Measurements from ENCODE around the gene CNTN5.
"Not testable (repeated sequence)": the region's sequence is repeated elsewhere in the genome, so short reads cannot be mapped to it uniquely, and the experiment has no call there.

CNTN5 gene

DNA sequence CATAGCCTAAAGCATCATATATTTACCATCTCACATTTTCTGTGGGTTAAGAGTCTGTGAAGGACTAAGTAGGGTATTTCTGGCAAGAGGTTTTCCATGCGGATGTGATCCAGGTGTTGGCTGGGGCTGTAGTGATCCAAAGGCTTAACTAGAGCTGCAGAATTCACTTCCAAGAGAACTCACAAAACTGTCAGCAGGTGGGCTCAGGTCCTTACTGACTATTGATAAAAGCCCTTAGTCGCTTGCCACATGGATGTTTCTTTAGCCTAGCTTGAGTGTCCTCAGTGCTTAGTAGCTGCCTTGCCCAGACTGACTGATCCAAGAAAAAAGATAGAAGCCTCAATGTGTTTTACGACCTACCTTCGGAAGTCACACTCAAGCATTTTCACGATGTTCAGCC is 250.8 kb downstream of the CNTN5 start:
- no peaks in the 10 kb centered on the region for H3K36me3 Mint-ChIP-seq (ENCODE audit: low read depth)

DNA sequence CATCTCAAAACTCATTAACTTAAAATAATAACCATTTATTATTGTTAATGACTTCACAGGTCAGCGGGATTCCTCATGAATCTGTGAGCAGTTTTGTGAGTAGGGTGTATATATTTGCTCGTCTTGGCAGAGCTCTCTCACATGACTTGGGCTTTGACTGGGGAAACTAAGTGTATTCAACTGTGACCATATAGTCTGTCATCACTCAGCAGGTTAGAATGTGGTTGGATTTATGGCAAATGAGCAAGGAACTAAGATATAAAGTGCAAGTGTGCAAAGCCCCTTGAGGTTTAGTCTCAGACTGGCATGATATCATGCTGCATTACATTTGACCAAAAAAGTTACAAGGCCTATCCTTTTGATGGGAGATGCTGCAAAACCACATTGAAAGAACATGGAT is 254.8 kb downstream of the CNTN5 start:
- Mint-ChIP-seq H3K4me1 (ENCODE audit: low read depth) (no peaks in the 10 kb centered on the region), H3K27ac (no peak overlapping the region), H3K36me3 (ENCODE audit: low read depth) (no peaks in the 10 kb centered on the region), H3K4me3 (no peak overlapping the region), H3K9me3 (no peaks in the 10 kb centered on the region), H3K27me3 (ENCODE audit: low read depth) (no peaks in the 10 kb centered on the region)

More for the DNA sequence above, 250.8 kb downstream of the CNTN5 start:
- Mint-ChIP-seq H3K9me3 (peaks cover 4% of the 10 kb centered on the region), H3K4me3 (no peak overlapping the region), H3K4me1 (ENCODE audit: low read depth) (no peaks in the 10 kb centered on the region), H3K27me3 (ENCODE audit: low read depth) (no peaks in the 10 kb centered on the region), H3K27ac (no peak overlapping the region)

DNA sequence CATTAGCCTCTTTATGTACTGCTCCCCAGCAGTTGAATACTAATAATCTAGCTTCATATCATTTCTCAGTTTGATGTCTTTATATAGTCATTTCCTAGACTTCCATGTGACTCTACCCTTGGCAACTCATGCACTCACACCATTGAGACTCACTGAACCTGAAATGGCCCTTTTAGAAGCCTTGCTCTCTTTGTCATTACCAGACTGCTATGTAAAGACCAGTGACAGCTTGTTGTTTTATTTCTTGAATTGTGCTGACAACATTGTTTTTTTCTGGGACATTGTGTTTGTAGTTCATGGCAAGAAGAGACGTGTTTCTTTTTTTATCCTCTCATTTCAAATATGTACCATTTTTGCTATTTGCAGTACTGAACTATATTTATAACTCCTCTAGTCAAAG is 256.5 kb downstream of the CNTN5 start:
- no peaks in the 10 kb centered on the region for H3K36me3 Mint-ChIP-seq (ENCODE audit: low read depth)
- H3K27me3 Mint-ChIP-seq (ENCODE audit: low read depth): no peaks in the 10 kb centered on the region
- H3K9me3 Mint-ChIP-seq: no peaks in the 10 kb centered on the region
- H3K4me3 Mint-ChIP-seq: no peak overlapping the region
- H3K4me1 Mint-ChIP-seq (ENCODE audit: low read depth): no peaks in the 10 kb centered on the region
- no peak overlapping the region for H3K27ac Mint-ChIP-seq

DNA sequence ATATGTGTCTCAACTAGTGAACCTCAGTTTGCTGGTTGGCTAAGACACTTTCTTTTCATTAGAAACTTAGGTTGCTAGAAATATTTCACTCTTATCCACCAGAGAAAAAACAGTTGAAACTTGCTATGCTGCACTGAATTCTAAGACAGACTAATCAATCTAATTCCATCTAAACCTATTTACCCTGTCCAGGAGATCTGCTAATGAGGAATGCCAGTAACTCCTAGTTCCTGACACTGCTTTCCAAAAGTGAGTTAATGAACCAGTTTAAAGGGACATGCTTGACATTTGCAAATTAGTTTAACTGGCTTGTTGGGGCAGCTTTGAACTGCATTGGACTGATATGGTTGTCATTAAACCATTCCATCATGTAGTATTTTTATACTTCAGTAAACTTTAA is 258.5 kb downstream of the CNTN5 start:
- Mint-ChIP-seq H3K4me3 (no peak overlapping the region), H3K27ac (no peak overlapping the region), H3K9me3 (no peaks in the 10 kb centered on the region), H3K27me3 (ENCODE audit: low read depth) (no peaks in the 10 kb centered on the region), H3K36me3 (ENCODE audit: low read depth) (no peaks in the 10 kb centered on the region), H3K4me1 (ENCODE audit: low read depth) (no peaks in the 10 kb centered on the region)

DNA sequence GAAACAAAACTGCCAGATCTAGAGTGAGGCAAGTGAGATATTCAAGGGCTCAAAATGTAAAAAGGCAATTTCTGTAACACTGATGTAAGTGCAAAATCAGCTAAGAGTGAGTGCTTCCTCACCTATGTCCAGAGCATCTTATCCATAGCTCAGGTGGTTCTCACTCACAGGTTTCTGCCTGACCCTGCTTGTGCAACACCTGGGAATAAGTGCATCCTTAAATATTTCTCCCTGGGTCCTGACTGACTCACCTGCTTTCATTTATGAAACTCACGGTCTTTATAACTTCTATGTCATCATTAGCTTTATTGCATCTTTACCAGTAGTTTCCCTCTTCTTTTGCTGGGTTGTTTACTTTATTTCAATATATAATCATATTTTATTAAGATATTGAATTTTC is 260.6 kb downstream of the CNTN5 start:
- H3K36me3 Mint-ChIP-seq (ENCODE audit: low read depth): no peaks in the 10 kb centered on the region
- H3K4me1 Mint-ChIP-seq (ENCODE audit: low read depth): no peaks in the 10 kb centered on the region
- H3K27ac Mint-ChIP-seq: no peak overlapping the region
- no peaks in the 10 kb centered on the region for H3K9me3 Mint-ChIP-seq
- no peak overlapping the region for H3K4me3 Mint-ChIP-seq
- no peaks in the 10 kb centered on the region for H3K27me3 Mint-ChIP-seq (ENCODE audit: low read depth)

DNA sequence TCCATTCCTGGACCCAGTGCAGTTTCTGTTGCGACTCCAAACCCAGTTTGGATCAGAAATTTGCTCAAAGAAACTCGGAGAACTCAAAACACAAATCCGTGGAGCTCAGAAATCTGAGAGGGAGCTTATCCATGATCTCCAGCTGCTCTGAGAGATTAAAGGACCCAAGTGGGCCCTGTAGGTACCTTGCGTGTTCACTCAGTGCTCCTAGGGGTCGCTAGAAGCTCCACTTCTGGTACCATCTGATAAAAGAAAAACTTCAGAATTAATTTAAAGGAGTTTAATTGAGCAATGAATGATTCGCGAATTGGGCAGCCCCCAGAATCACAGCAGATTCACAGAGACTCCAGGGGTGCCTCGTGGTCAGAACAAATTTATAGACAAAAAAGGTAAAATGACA is 277.2 kb downstream of the CNTN5 start:
- peaks cover 32% of the 10 kb centered on the region for H3K9me3 Mint-ChIP-seq
- not testable (repeated sequence) for H3K36me3 Mint-ChIP-seq (ENCODE audit: low read depth); H3K4me1 Mint-ChIP-seq (ENCODE audit: low read depth); H3K4me3 Mint-ChIP-seq; H3K27me3 Mint-ChIP-seq (ENCODE audit: low read depth); H3K27ac Mint-ChIP-seq

DNA sequence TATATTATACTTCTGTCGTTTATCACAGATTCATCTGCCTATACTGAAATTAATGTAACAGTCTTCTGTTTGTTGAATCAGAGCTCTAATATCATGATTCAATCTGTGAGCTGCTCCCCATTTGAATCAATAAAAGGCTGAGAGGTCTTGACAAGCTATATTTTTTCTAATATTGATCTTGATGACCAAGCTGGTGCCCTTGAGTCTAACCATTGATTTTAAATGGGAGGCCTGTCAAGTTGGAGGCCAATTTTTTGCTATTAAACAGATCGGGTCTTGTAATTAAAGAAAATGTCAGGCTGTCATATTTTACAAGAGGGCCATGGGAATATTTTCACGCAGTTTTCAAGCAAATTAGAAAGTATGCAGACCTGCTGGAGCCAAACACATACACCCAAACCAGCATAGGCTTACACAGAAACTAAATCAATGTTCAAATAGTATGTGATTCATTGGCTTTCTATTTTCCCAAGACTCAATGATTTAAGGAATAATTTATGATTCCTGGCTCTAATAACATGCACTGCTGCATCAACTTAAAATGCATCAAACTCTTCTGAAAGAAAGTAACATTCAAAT is 286.9 kb downstream of the CNTN5 start:
- no peaks in the 10 kb centered on the region for H3K4me1 Mint-ChIP-seq (ENCODE audit: low read depth)
- no peaks in the 10 kb centered on the region for H3K27me3 Mint-ChIP-seq (ENCODE audit: low read depth)
- H3K27ac Mint-ChIP-seq: no peak overlapping the region

DNA sequence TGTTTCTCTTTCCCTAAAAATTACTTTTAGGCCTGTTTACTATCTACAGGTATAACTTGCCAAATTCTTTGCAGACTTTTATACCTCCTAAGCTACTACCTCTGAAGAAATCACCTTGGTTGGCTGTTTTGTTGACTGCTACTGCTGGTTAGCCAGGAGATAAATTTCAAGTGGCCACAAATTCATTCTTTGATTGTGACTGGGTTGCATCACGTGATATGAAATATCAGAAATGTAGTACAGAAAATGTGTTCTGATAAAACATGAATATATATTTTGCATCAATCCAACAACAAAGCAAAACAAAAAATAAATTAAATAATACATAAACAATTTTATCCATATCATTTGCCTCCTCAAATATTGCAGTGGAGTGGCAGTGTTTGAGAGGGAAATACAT is 291.1 kb downstream of the CNTN5 start:
- no peak overlapping the region for H3K27ac Mint-ChIP-seq
- H3K36me3 Mint-ChIP-seq (ENCODE audit: low read depth): no peaks in the 10 kb centered on the region
- no peaks in the 10 kb centered on the region for H3K4me1 Mint-ChIP-seq (ENCODE audit: low read depth)
- peaks cover 2% of the 10 kb centered on the region for H3K9me3 Mint-ChIP-seq
- no peaks in the 10 kb centered on the region for H3K27me3 Mint-ChIP-seq (ENCODE audit: low read depth)
- H3K4me3 Mint-ChIP-seq: no peak overlapping the region

More for the DNA sequence above, 286.9 kb downstream of the CNTN5 start:
- Mint-ChIP-seq H3K9me3 (no peaks in the 10 kb centered on the region), H3K4me3 (no peak overlapping the region), H3K36me3 (ENCODE audit: low read depth) (no peaks in the 10 kb centered on the region)

DNA sequence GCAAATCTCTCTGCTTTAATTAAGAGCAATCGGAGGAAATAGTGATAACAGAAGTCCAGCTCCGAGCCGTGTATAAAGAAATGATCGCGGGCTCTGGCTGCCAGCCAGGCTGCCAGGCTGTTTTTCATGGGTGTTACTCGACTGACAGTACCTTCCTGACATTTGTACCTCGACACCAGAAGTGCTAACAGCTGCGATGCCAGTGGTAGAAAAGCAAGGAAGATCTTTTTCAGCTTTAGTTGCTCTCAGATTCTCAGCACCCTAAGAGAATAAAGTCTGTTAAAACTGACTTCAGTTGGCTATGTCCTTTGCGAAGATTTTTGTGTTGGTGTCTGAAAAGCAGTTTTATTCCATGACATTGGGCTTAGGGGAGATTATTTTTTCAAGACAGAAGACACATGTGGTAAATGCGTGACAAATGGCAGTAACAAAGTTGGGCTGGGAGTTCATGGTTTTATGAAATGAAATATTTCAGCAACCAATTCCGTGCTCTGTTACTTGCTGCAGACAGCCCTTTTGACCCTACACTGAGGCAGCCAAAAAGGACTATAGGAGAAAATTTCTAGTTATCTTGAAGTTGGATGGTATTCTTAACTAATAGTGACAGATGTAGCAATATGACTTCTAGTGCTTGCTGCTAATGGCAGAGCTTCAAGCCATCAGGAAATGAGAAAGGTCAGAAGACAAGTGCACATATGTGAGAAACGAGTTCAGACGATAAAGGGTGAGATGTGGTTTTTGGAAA is 296.2 kb downstream of the CNTN5 start:
- Mint-ChIP-seq H3K36me3 (ENCODE audit: low read depth) (no peaks in the 10 kb centered on the region), H3K27ac (no peak overlapping the region), H3K9me3 (peaks cover 11% of the 10 kb centered on the region), H3K27me3 (ENCODE audit: low read depth) (no peaks in the 10 kb centered on the region), H3K4me1 (ENCODE audit: low read depth) (no peaks in the 10 kb centered on the region), H3K4me3 (no peak overlapping the region)

DNA sequence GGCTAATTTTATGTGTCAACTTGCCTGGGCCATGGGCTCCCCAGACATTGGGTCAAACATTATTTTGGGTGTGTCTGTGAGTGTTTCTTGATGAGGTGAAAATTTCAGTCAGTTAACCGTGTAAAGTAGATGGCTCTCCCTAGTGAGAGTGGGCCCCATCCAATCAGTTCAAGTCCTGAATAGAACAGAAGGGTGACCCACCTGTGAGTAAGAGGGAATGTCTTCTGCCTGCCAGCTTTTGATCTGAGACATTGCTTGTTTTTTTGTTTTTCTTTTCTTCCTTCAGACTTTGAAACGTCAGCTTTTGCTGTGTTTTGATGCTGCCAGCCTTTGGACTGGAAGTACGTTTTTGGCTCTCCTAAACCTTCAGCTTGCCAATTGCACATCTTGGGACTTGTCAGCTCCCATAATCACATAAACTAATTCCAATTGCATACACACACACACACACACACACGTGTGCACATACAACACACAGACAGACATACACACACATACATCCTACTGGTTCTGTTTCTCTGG is 300.1 kb downstream of the CNTN5 start:
- Mint-ChIP-seq H3K4me3 (no peak overlapping the region), H3K36me3 (ENCODE audit: low read depth) (no peaks in the 10 kb centered on the region), H3K27me3 (ENCODE audit: low read depth) (no peaks in the 10 kb centered on the region), H3K9me3 (peaks cover 14% of the 10 kb centered on the region), H3K27ac (no peak overlapping the region), H3K4me1 (ENCODE audit: low read depth) (no peaks in the 10 kb centered on the region)

DNA sequence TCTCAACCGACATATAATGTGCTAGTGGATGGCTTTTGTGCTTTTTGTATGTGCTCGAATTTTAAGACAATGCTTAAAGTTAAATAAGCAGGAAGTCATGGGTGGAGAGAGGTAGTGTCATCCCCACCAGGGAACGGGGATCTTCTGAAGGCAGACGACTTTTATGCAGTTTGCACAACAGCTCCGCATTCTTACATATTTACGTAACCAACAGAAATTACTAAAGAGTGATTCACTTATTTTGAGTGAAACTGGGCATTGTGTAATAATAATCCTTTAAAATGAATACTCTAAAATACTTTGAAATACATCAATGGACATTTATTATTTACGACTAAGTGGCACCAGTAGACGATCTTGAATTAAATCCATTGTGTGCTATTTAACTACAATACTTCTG is 305.1 kb downstream of the CNTN5 start:
- H3K4me1 Mint-ChIP-seq (ENCODE audit: low read depth): no peaks in the 10 kb centered on the region
- no peak overlapping the region for H3K27ac Mint-ChIP-seq
- H3K9me3 Mint-ChIP-seq: peaks cover 17% of the 10 kb centered on the region
- H3K36me3 Mint-ChIP-seq (ENCODE audit: low read depth): no peaks in the 10 kb centered on the region
- H3K27me3 Mint-ChIP-seq (ENCODE audit: low read depth): no peaks in the 10 kb centered on the region
- H3K4me3 Mint-ChIP-seq: no peak overlapping the region

DNA sequence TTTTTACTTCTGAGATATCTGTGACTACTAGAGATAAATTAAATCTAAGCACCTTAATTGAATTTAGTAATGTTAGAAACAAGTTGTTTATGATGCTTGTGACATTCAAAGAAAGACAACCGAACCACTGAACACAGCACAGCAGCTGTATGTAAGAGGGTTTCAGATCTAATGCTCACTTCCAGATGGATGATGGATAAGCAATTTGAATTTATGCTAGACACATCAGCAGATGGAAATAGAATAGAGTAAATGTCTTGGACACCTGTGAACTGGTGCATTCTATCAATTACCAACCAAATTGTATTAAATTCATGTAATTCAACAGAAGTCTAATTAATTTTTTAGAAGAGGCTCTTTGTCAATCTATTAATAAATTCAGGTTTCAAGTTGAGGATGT is 306.3 kb downstream of the CNTN5 start:
- H3K27me3 Mint-ChIP-seq (ENCODE audit: low read depth): no peaks in the 10 kb centered on the region
- H3K36me3 Mint-ChIP-seq (ENCODE audit: low read depth): no peaks in the 10 kb centered on the region
- no peak overlapping the region for H3K4me3 Mint-ChIP-seq
- no peaks in the 10 kb centered on the region for H3K4me1 Mint-ChIP-seq (ENCODE audit: low read depth)
- H3K9me3 Mint-ChIP-seq: peaks cover 12% of the 10 kb centered on the region
- no peak overlapping the region for H3K27ac Mint-ChIP-seq

DNA sequence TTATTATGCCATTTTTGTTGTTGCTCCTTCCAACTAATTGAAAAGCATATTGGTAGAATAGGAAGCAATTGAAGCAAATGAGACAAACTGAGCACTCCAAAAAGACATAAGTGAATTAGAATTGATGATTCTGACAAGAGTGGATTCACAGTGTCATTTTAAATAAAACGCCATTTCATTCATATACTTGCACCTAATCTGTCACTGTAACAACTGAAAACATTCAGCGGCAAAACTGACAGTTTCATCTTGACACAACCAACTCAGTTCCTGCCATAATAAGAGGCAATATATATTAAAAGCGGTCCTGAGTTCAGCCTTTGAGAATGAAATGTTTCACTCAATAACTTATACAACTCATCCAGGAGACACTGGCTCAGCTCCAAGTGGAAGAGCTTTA is 306.8 kb downstream of the CNTN5 start:
- H3K27me3 Mint-ChIP-seq (ENCODE audit: low read depth): no peaks in the 10 kb centered on the region
- H3K9me3 Mint-ChIP-seq: peaks cover 12% of the 10 kb centered on the region
- no peaks in the 10 kb centered on the region for H3K4me1 Mint-ChIP-seq (ENCODE audit: low read depth)
- H3K36me3 Mint-ChIP-seq (ENCODE audit: low read depth): no peaks in the 10 kb centered on the region
- no peak overlapping the region for H3K4me3 Mint-ChIP-seq
- H3K27ac Mint-ChIP-seq: no peak overlapping the region

DNA sequence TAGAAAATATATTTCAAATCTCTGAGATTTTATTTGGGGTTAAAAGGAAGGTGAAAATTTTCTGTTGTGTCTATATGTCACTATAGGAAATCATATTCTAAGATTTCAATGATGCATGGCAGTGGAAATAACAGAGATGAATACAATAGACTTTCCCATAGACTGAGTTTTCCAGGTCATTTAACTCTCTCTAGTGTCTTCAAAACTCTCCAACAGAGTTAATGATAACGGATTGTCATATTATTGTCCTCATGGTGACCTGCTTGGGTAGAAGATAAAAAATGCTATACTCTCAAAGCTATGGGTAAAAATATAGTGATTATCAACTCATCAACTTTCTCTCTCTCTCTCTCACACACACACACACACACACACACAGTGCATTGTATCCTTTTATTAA is 312.9 kb downstream of the CNTN5 start:
- H3K4me1 Mint-ChIP-seq (ENCODE audit: low read depth): no peaks in the 10 kb centered on the region
- no peak overlapping the region for H3K27ac Mint-ChIP-seq

DNA sequence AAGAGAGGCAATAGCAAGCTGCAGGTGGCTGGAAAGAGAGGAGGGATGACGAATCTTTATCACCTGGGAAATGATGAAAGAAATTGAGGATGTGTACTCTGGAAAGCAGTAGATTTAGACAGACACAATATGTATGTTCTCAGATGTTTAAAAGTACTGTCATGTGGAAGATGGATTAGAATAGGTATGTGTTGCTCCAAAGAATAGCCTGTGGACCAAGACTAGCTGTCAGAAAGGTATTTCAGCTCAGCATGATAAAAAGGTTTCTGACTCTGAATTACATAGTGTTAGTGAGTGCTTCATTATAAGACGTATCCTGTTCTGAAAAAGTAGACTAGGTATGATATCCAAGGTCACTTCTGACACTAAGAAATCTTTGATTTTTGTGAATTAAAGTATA is 322.4 kb downstream of the CNTN5 start:
- Mint-ChIP-seq H3K27me3 (ENCODE audit: low read depth) (no peaks in the 10 kb centered on the region), H3K27ac (no peak overlapping the region), H3K4me3 (no peak overlapping the region), H3K36me3 (ENCODE audit: low read depth) (no peaks in the 10 kb centered on the region), H3K9me3 (peaks cover 6% of the 10 kb centered on the region), H3K4me1 (ENCODE audit: low read depth) (no peaks in the 10 kb centered on the region)

More for the DNA sequence above, 312.9 kb downstream of the CNTN5 start:
- no peaks in the 10 kb centered on the region for H3K9me3 Mint-ChIP-seq
- H3K4me3 Mint-ChIP-seq: no peak overlapping the region
- H3K27me3 Mint-ChIP-seq (ENCODE audit: low read depth): no peaks in the 10 kb centered on the region
- no peaks in the 10 kb centered on the region for H3K36me3 Mint-ChIP-seq (ENCODE audit: low read depth)

All from T-helper 1 cell treated with Interleukin-12 subunit alpha and Interleukin-12 subunit beta and Interleukin-4 antibody, amounts not matched to agents 30 μg/mL and 1 μg/mL, for 36 hours (primary cell).